Measurements from ENCODE around the gene RTKN. TPM values are rescaled to one million over a fixed set of nuclear protein-coding genes. Genes with fewer than 3 reads are reported as not detected.

The RTKN gene
- total RNA-seq, 1 experiment from 2014 or later: 94.0 TPM

GRCh38 chr2:74416778-74417177, 25.0 kb downstream of the RTKN start:
- no peak for DNase-seq (ENCODE audit: low read depth, low spot score)
- H3K27ac ChIP-seq (ENCODE audit: low read depth, low read length): no peak overlapping the region
- ChIA-PET RAD21 (ENCODE audit: low non-redundant PET in 1 of 2, low total read pairs in 2 of 2, uncharacterized antibody in 2 of 2, unreplicated experiment in 2 of 2) (no interaction called here), CTCF (no interaction called here), POLR2A (no interaction called here)
- peaks cover 0 to 14% of the 10 kb centered on the region in 2 experiments; a peak in 2 of 4 replicates for H3K4me1 ChIP-seq (ENCODE audit: control insufficient read depth in 1 of 2, insufficient read depth in 2 of 2, low read length in 2 of 2)
- H3K4me2 ChIP-seq (ENCODE audit: low read length): no peak overlapping the region
- H3K79me2 ChIP-seq (ENCODE audit: insufficient read depth, low read length): no peaks in the 10 kb centered on the region
- H2AFZ ChIP-seq (ENCODE audit: low read depth, low read length, poor library complexity, severe bottlenecking): no peak overlapping the region
- no peak overlapping the region for H3K4me3 ChIP-seq (replicated peaks in 1 of 2; ENCODE audit: low read depth in 1 of 2, low read length in 2 of 2)
- intact Hi-C loops (cut with micrococcal nuclease): no loop called here
- H3K27me3 ChIP-seq (ENCODE audit: insufficient read depth, low read length): no peaks in the 10 kb centered on the region
- no peak for ATAC-seq
- no peaks in the 10 kb centered on the region for H3K36me3 ChIP-seq (ENCODE audit: control insufficient read depth in 1 of 2, insufficient read depth in 2 of 2, low read length in 2 of 2)
- no peak overlapping the region for H3K9ac ChIP-seq (ENCODE audit: low read length)
- H4K20me1 ChIP-seq (ENCODE audit: insufficient read depth): no peaks in the 10 kb centered on the region
- H3K9me2 ChIP-seq (ENCODE audit: insufficient read depth): no peaks in the 10 kb centered on the region
- BruUV-seq (replicated peaks): no TSS peak
- H3K9me3 ChIP-seq (ENCODE audit: control insufficient read depth in 1 of 2, insufficient read depth in 1 of 2, low read depth in 1 of 2, low read length in 2 of 2): no peaks in the 10 kb centered on the region
- TF ChIP-seq RAD21 (IDR thresholded peaks at IDR 0.05; ENCODE audit: low read depth): peak; percentile 49
- TF ChIP-seq SIN3A (IDR thresholded peaks at IDR 0.05; ENCODE audit: low read depth): no peak
- TF ChIP-seq, protein P1, sequence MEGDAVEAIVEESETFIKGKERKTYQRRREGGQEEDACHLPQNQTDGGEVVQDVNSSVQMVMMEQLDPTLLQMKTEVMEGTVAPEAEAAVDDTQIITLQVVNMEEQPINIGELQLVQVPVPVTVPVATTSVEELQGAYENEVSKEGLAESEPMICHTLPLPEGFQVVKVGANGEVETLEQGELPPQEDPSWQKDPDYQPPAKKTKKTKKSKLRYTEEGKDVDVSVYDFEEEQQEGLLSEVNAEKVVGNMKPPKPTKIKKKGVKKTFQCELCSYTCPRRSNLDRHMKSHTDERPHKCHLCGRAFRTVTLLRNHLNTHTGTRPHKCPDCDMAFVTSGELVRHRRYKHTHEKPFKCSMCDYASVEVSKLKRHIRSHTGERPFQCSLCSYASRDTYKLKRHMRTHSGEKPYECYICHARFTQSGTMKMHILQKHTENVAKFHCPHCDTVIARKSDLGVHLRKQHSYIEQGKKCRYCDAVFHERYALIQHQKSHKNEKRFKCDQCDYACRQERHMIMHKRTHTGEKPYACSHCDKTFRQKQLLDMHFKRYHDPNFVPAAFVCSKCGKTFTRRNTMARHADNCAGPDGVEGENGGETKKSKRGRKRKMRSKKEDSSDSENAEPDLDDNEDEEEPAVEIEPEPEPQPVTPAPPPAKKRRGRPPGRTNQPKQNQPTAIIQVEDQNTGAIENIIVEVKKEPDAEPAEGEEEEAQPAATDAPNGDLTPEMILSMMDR (IDR thresholded peaks at IDR 0.05 in 2 of 3, conservative IDR thresholded peaks at IDR 0.05 in 1 of 3; ENCODE audit: borderline replicate concordance in 1 of 3, insufficient read depth in 1 of 3, low read depth in 2 of 3, low read length in 2 of 3): peak in 1 of 3 experiments; percentile 25; a peak in 1 of 6 replicates

DNA sequence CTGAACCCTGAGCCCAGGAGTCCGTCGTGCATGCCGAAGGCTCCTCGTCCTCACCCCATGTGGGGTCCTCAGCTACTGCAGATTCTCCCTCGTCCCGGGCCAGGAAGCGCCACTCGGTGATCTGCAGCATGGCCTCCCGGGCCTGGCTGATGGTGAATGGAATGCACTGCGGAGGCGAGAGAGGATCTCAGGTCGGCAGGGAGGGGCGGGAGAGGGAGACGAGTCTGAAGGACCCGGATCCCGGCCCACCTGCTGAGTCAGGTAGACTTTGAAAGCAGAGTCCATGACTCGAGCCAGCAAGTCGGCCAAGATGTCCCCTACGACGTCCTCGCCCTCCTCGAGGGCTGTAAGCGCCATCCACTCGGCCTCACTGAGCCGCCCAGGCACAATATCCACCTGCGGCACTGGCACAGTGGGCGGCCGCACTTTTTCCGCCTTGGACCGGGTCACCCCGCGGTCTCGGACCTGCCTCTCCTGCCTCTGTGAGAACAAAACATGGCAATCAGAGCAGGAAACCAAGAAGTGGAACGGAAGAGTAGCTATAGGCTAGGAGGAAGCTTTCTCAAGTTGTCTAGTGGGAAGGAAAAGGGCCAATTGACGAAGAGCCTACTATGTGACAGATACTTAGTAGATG, 25.9 kb downstream of the RTKN start:
- H4K20me1 ChIP-seq (ENCODE audit: insufficient read depth): no peaks in the 10 kb centered on the region
- no peaks in the 10 kb centered on the region for H3K27me3 ChIP-seq (ENCODE audit: insufficient read depth, low read length)
- H3K9me3 ChIP-seq (ENCODE audit: control insufficient read depth in 1 of 2, insufficient read depth in 1 of 2, low read depth in 1 of 2, low read length in 2 of 2): no peaks in the 10 kb centered on the region
- no peak overlapping the region for H3K4me3 ChIP-seq (replicated peaks in 1 of 2; ENCODE audit: low read depth in 1 of 2, low read length in 2 of 2)
- DNase-seq (ENCODE audit: low read depth, low spot score): no peak
- ChIA-PET CTCF (no interaction called here), RAD21 (ENCODE audit: low non-redundant PET in 1 of 2, low total read pairs in 2 of 2, uncharacterized antibody in 2 of 2, unreplicated experiment in 2 of 2) (no interaction called here), POLR2A (no interaction called here)
- H3K27ac ChIP-seq (ENCODE audit: low read depth, low read length): no peak overlapping the region
- no peaks in the 10 kb centered on the region for H3K9me2 ChIP-seq (ENCODE audit: insufficient read depth)
- no peak overlapping the region for H2AFZ ChIP-seq (ENCODE audit: low read depth, low read length, poor library complexity, severe bottlenecking)
- no peaks in the 10 kb centered on the region for H3K79me2 ChIP-seq (ENCODE audit: insufficient read depth, low read length)
- H3K4me1 ChIP-seq (ENCODE audit: control insufficient read depth in 1 of 2, insufficient read depth in 2 of 2, low read length in 2 of 2): peaks cover 0 to 6% of the 10 kb centered on the region in 2 experiments; a peak in 2 of 4 replicates
- no peak for ATAC-seq
- no TSS peak for BruUV-seq (replicated peaks)
- intact Hi-C loops (cut with micrococcal nuclease): no loop called here
- no peaks in the 10 kb centered on the region for H3K36me3 ChIP-seq (ENCODE audit: control insufficient read depth in 1 of 2, insufficient read depth in 2 of 2, low read length in 2 of 2)
- H3K9ac ChIP-seq (ENCODE audit: low read length): no peak overlapping the region
- no peak overlapping the region for H3K4me2 ChIP-seq (ENCODE audit: low read length)
- TF ChIP-seq ELF1 (IDR thresholded peaks at IDR 0.05; ENCODE audit: borderline replicate concordance, low read depth): no peak
- no peak for TF ChIP-seq EZH2 (IDR thresholded peaks at IDR 0.05)
- TF ChIP-seq SRF (IDR thresholded peaks at IDR 0.05; ENCODE audit: low read depth): no peak
- TF ChIP-seq EZH2phosphoT487 (IDR thresholded peaks at IDR 0.05; ENCODE audit: borderline replicate concordance): no peak
- no peak for TF ChIP-seq MAX (IDR thresholded peaks at IDR 0.05)
- TF ChIP-seq, protein P2, sequence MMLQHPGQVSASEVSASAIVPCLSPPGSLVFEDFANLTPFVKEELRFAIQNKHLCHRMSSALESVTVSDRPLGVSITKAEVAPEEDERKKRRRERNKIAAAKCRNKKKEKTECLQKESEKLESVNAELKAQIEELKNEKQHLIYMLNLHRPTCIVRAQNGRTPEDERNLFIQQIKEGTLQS (IDR thresholded peaks at IDR 0.05): no peak
- no peak for TF ChIP-seq RAD21 (IDR thresholded peaks at IDR 0.05; ENCODE audit: low read depth)
- TF ChIP-seq POLR2AphosphoS5 (IDR thresholded peaks at IDR 0.05; ENCODE audit: low read depth, low read length): no peak
- TF ChIP-seq, protein P1 (IDR thresholded peaks at IDR 0.05 in 2 of 3, conservative IDR thresholded peaks at IDR 0.05 in 1 of 3; ENCODE audit: borderline replicate concordance in 1 of 3, insufficient read depth in 1 of 3, low read depth in 2 of 3, low read length in 2 of 3): no peak
- no peak for TF ChIP-seq ZNF274 (IDR thresholded peaks at IDR 0.05; ENCODE audit: low read depth, low read length)
- TF ChIP-seq ZFX (IDR thresholded peaks at IDR 0.05): no peak
- no peak for TF ChIP-seq EGR1 (IDR thresholded peaks at IDR 0.05; ENCODE audit: low read depth)
- no peak for TF ChIP-seq FOSL1 (IDR thresholded peaks at IDR 0.05; ENCODE audit: low read depth)
